ENCODE data around the gene TMEM242. TPM values are rescaled to one million over a fixed set of nuclear protein-coding genes. Genes with fewer than 3 reads are reported as not detected.

The TMEM242 gene
- 10.4 TPM for polyA plus RNA-seq
- long read RNA-seq, donor 1, full-length matches to known transcripts = 5 of 5 reads
- long read RNA-seq, donor 1, partial matches to known transcripts = 0 of 5 reads
- long read RNA-seq, donor 1, other reads (novel, unspliced or antisense) = 0 of 5 reads
- long read RNA-seq, donor 2, full-length matches to known transcripts = 17 of 17 reads
- long read RNA-seq, donor 2, partial matches to known transcripts = 0 of 17 reads
- long read RNA-seq, donor 2, other reads (novel, unspliced or antisense) = 0 of 17 reads
- long read RNA-seq, donor 3, full-length matches to known transcripts = 14 of 35 reads
- long read RNA-seq, donor 3, partial matches to known transcripts = 21 of 35 reads
- long read RNA-seq, donor 3, other reads (novel, unspliced or antisense) = 0 of 35 reads
- long read RNA-seq, donor 4, full-length matches to known transcripts = 2 of 2 reads
- long read RNA-seq, donor 4, partial matches to known transcripts = 0 of 2 reads
- long read RNA-seq, donor 4, other reads (novel, unspliced or antisense) = 0 of 2 reads
- long read RNA-seq, donor 5, full-length matches to known transcripts = 9 of 9 reads
- long read RNA-seq, donor 5, partial matches to known transcripts = 0 of 9 reads
- long read RNA-seq, donor 5, other reads (novel, unspliced or antisense) = 0 of 9 reads
- long read RNA-seq, donor 6, full-length matches to known transcripts = 21 of 27 reads
- long read RNA-seq, donor 6, partial matches to known transcripts = 6 of 27 reads
- long read RNA-seq, donor 6, other reads (novel, unspliced or antisense) = 0 of 27 reads
- long read RNA-seq, donor 7, full-length matches to known transcripts = 9 of 9 reads
- long read RNA-seq, donor 7, partial matches to known transcripts = 0 of 9 reads
- long read RNA-seq, donor 7, other reads (novel, unspliced or antisense) = 0 of 9 reads
- long read RNA-seq, donor 8, full-length matches to known transcripts = 8 of 19 reads
- long read RNA-seq, donor 8, partial matches to known transcripts = 11 of 19 reads
- long read RNA-seq, donor 8, other reads (novel, unspliced or antisense) = 0 of 19 reads
- long read RNA-seq, donor 9, full-length matches to known transcripts = 11 of 11 reads
- long read RNA-seq, donor 9, partial matches to known transcripts = 0 of 11 reads
- long read RNA-seq, donor 9, other reads (novel, unspliced or antisense) = 0 of 11 reads
- long read RNA-seq, donor 10, full-length matches to known transcripts = 17 of 22 reads
- long read RNA-seq, donor 10, partial matches to known transcripts = 5 of 22 reads
- long read RNA-seq, donor 10, other reads (novel, unspliced or antisense) = 0 of 22 reads
- long read RNA-seq, donor 11, full-length matches to known transcripts = 10 of 10 reads
- long read RNA-seq, donor 11, partial matches to known transcripts = 0 of 10 reads
- long read RNA-seq, donor 11, other reads (novel, unspliced or antisense) = 0 of 10 reads

GRCh38 chr6:157323255-157323965 is at the start of gene TMEM242:
TMEM242 (minus strand) TSS chr6:157323519; CDS start chr6:157323499, 20 bp downstream.
- H3K4me1 ChIP-seq (ENCODE audit: control insufficient read depth, insufficient read depth, low read length) = peaks cover 10% of the 10 kb centered on the region
- WGBS (ENCODE audit: insufficient coverage, low lambda C conversion rate) = no CpG with 5 or more reads among the region's 42 CpGs
- H3K27ac ChIP-seq (ENCODE audit: low read length) = peak within 1 kb of the TSS; percentile 92
- no peaks in the 10 kb centered on the region for H3K9me3 ChIP-seq (ENCODE audit: control insufficient read depth, low read depth, low read length)
- H3K36me3 ChIP-seq (ENCODE audit: control insufficient read depth, insufficient read depth, low read length) = peaks cover 10% of the 10 kb centered on the region
- H3K4me3 ChIP-seq (ENCODE audit: low read length) = peak within 1 kb of the TSS; percentile 79
- peaks cover 2% of the 10 kb centered on the region for H3K27me3 ChIP-seq (ENCODE audit: control insufficient read depth, insufficient read depth, low read length)
- DNase-seq = peak; percentile 91 to 96

- H3K4me1 ChIP-seq (ENCODE audit: control insufficient read depth, insufficient read depth, low read length) = no peaks in the 10 kb centered on the region
- no peak overlapping the region for H3K4me3 ChIP-seq (ENCODE audit: low read length)
- DNase-seq = no peak
- H3K9me3 ChIP-seq (ENCODE audit: control insufficient read depth, low read depth, low read length) = no peaks in the 10 kb centered on the region
- 93% methylated on average over 3 of the region's 10 CpGs for WGBS (ENCODE audit: insufficient coverage, low lambda C conversion rate)
- H3K36me3 ChIP-seq (ENCODE audit: control insufficient read depth, insufficient read depth, low read length) = no peaks in the 10 kb centered on the region
- H3K27me3 ChIP-seq (ENCODE audit: control insufficient read depth, insufficient read depth, low read length) = no peaks in the 10 kb centered on the region
- H3K27ac ChIP-seq (ENCODE audit: low read length) = no peak overlapping the region
Observed at GRCh38 chr6:157372501-157373280, 49.4 kb upstream of the TMEM242 start.

GRCh38 chr6:157370755-157371154 is 47.4 kb upstream of the TMEM242 start:
- Histone ChIP-seq H3K27me3 (ENCODE audit: control insufficient read depth, insufficient read depth, low read length) (no peaks in the 10 kb centered on the region), H3K27ac (ENCODE audit: low read length) (no peak overlapping the region), H3K4me3 (ENCODE audit: low read length) (no peak overlapping the region), H3K9me3 (ENCODE audit: control insufficient read depth, low read depth, low read length) (no peaks in the 10 kb centered on the region), H3K4me1 (ENCODE audit: control insufficient read depth, insufficient read depth, low read length) (no peaks in the 10 kb centered on the region), H3K36me3 (ENCODE audit: control insufficient read depth, insufficient read depth, low read length) (no peaks in the 10 kb centered on the region)
- no CpG with 5 or more reads among the region's 1 CpG for WGBS (ENCODE audit: insufficient coverage, low lambda C conversion rate)
- DNase-seq = no peak

- no CpG with 5 or more reads among the region's 7 CpGs for WGBS (ENCODE audit: insufficient coverage, low lambda C conversion rate)
- no peak for DNase-seq
- H3K27ac ChIP-seq (ENCODE audit: low read length) = no peak overlapping the region
- no peaks in the 10 kb centered on the region for H3K36me3 ChIP-seq (ENCODE audit: control insufficient read depth, insufficient read depth, low read length)
- no peaks in the 10 kb centered on the region for H3K27me3 ChIP-seq (ENCODE audit: control insufficient read depth, insufficient read depth, low read length)
- no peaks in the 10 kb centered on the region for H3K4me1 ChIP-seq (ENCODE audit: control insufficient read depth, insufficient read depth, low read length)
- H3K9me3 ChIP-seq (ENCODE audit: control insufficient read depth, low read depth, low read length) = no peaks in the 10 kb centered on the region
- no peak overlapping the region for H3K4me3 ChIP-seq (ENCODE audit: low read length)
Observed at GRCh38 chr6:157368359-157369049, 45.2 kb upstream of the TMEM242 start.

GRCh38 chr6:157366648-157367047 is 43.3 kb upstream of the TMEM242 start:
- no peaks in the 10 kb centered on the region for H3K36me3 ChIP-seq (ENCODE audit: control insufficient read depth, insufficient read depth, low read length)
- no peaks in the 10 kb centered on the region for H3K27me3 ChIP-seq (ENCODE audit: control insufficient read depth, insufficient read depth, low read length)
- no peak for DNase-seq
- WGBS (ENCODE audit: insufficient coverage, low lambda C conversion rate) = 96% methylated on average over 3 of the region's 11 CpGs
- no peak overlapping the region for H3K4me3 ChIP-seq (ENCODE audit: low read length)
- no peak overlapping the region for H3K27ac ChIP-seq (ENCODE audit: low read length)
- no peaks in the 10 kb centered on the region for H3K4me1 ChIP-seq (ENCODE audit: control insufficient read depth, insufficient read depth, low read length)
- no peaks in the 10 kb centered on the region for H3K9me3 ChIP-seq (ENCODE audit: control insufficient read depth, low read depth, low read length)

GRCh38 chr6:157364705-157365104 is 41.4 kb upstream of the TMEM242 start:
- no peak for DNase-seq
- no peak overlapping the region for H3K4me3 ChIP-seq (ENCODE audit: low read length)
- no CpG with 5 or more reads among the region's 1 CpG for WGBS (ENCODE audit: insufficient coverage, low lambda C conversion rate)

GRCh38 chr6:157361886-157362285 is 38.6 kb upstream of the TMEM242 start:
- Histone ChIP-seq H3K9me3 (ENCODE audit: control insufficient read depth, low read depth, low read length) (no peaks in the 10 kb centered on the region), H3K27me3 (ENCODE audit: control insufficient read depth, insufficient read depth, low read length) (no peaks in the 10 kb centered on the region), H3K4me1 (ENCODE audit: control insufficient read depth, insufficient read depth, low read length) (no peaks in the 10 kb centered on the region), H3K36me3 (ENCODE audit: control insufficient read depth, insufficient read depth, low read length) (no peaks in the 10 kb centered on the region), H3K4me3 (ENCODE audit: low read length) (no peak overlapping the region), H3K27ac (ENCODE audit: low read length) (no peak overlapping the region)
- no CpG with 5 or more reads among the region's 3 CpGs for WGBS (ENCODE audit: insufficient coverage, low lambda C conversion rate)
- no peak for DNase-seq

More at GRCh38 chr6:157364705-157365104, 41.4 kb upstream of the TMEM242 start:
- H3K9me3 ChIP-seq (ENCODE audit: control insufficient read depth, low read depth, low read length) = no peaks in the 10 kb centered on the region
- no peaks in the 10 kb centered on the region for H3K27me3 ChIP-seq (ENCODE audit: control insufficient read depth, insufficient read depth, low read length)
- no peaks in the 10 kb centered on the region for H3K36me3 ChIP-seq (ENCODE audit: control insufficient read depth, insufficient read depth, low read length)
- H3K4me1 ChIP-seq (ENCODE audit: control insufficient read depth, insufficient read depth, low read length) = no peaks in the 10 kb centered on the region
- no peak overlapping the region for H3K27ac ChIP-seq (ENCODE audit: low read length)

- H3K9me3 ChIP-seq (ENCODE audit: control insufficient read depth, low read depth, low read length) = no peaks in the 10 kb centered on the region
- peaks cover 2% of the 10 kb centered on the region for H3K27me3 ChIP-seq (ENCODE audit: control insufficient read depth, insufficient read depth, low read length)
- H3K36me3 ChIP-seq (ENCODE audit: control insufficient read depth, insufficient read depth, low read length) = no peaks in the 10 kb centered on the region
- H3K4me1 ChIP-seq (ENCODE audit: control insufficient read depth, insufficient read depth, low read length) = no peaks in the 10 kb centered on the region
- no peak overlapping the region for H3K4me3 ChIP-seq (ENCODE audit: low read length)
- no peak for DNase-seq
- H3K27ac ChIP-seq (ENCODE audit: low read length) = no peak overlapping the region
- WGBS (ENCODE audit: insufficient coverage, low lambda C conversion rate) = 93% methylated on average over 3 of the region's 8 CpGs
Observed at GRCh38 chr6:157358287-157358686, 35.0 kb upstream of the TMEM242 start.

Data from large intestine (tissue), 12 donors.